Suprapubic skin (tissue), 4 donors: ENCODE data around the gene CHTF18. TPM values are rescaled to one million over a fixed set of nuclear protein-coding genes. Genes with fewer than 3 reads are reported as not detected.

Source experiments
- DNase-seq, 2 donors: peaks; one replicate each; pipeline ENCODE4 v3.0.0-alpha.2; 2019; ENCODE audit warnings: low spot score in 2 of 2
- H3K27ac ChIP-seq: fragments of 200-600 bp; sonication (generic); one replicate; pipeline ENCODE4 v1.5.1; 2019
- H3K27me3 ChIP-seq: fragments of 200-600 bp; sonication (generic); one replicate; pipeline ENCODE4 v1.5.1; 2019
- H3K36me3 ChIP-seq: fragments of 200-600 bp; sonication (generic); one replicate; pipeline ENCODE4 v1.5.1; 2019
- H3K4me1 ChIP-seq: fragments of 200-600 bp; sonication (generic); one replicate; pipeline ENCODE4 v1.5.1; 2019
- H3K4me3 ChIP-seq: fragments of 200-600 bp; sonication (generic); one replicate; pipeline ENCODE4 v1.5.1; 2019; ENCODE audit warnings: mild to moderate bottlenecking
- H3K9me3 ChIP-seq: fragments of 200-600 bp; sonication (generic); one replicate; pipeline ENCODE4 v1.5.1; 2019
- EP300 ChIP-seq: sonication (generic); formaldehyde crosslinking; IDR thresholded peaks from one replicate; pipeline ENCODE4 v1.6.1; 2017; ENCODE audit warnings: antibody characterized with exemption
- POLR2A ChIP-seq, 2 donors: fragments of 450-650 bp; IDR thresholded peaks; one replicate each; pipeline ENCODE4 v1.6.1; 2017; ENCODE audit warnings: antibody characterized with exemption in 2 of 2, mild to moderate bottlenecking in 2 of 2, moderate library complexity in 2 of 2
- POLR2AphosphoS5 ChIP-seq, 3 donors: sonication (generic); formaldehyde crosslinking; IDR thresholded peaks; one replicate each; pipeline ENCODE4 v1.6.1; 2017; ENCODE audit warnings: antibody characterized with exemption in 3 of 3
- WGBS: methylation state at CpG from one replicate; pipeline ENCODE4 v1.1.5; 2018; 5-methylcytosine and 5-hydroxymethylcytosine counted together
- total RNA-seq, 4 donors: library from RNA; depleted of rRNA; stranded (reverse); fragments of >200 nt; gene quantifications; one replicate each; pipeline ENCODE4 v1.1.0, GENCODE V29; 2016
- TF ChIP-seq, protein P1 (sequence below), 2 donors: fragments of 200-600 bp in 1 of 2; fragments of 450-650 bp in 1 of 2; sonication (generic) in 1 of 2; IDR thresholded peaks; one replicate each; pipeline ENCODE4 v1.5.1; 2016 to 2019; ENCODE audit warnings: antibody characterized with exemption in 2 of 2, mild to moderate bottlenecking in 1 of 2, moderate library complexity in 1 of 2

Gene CHTF18
- total RNA-seq, 4 donors from 2014 or later = 12.6 to 22.3 (median 17.3) TPM

DNA sequence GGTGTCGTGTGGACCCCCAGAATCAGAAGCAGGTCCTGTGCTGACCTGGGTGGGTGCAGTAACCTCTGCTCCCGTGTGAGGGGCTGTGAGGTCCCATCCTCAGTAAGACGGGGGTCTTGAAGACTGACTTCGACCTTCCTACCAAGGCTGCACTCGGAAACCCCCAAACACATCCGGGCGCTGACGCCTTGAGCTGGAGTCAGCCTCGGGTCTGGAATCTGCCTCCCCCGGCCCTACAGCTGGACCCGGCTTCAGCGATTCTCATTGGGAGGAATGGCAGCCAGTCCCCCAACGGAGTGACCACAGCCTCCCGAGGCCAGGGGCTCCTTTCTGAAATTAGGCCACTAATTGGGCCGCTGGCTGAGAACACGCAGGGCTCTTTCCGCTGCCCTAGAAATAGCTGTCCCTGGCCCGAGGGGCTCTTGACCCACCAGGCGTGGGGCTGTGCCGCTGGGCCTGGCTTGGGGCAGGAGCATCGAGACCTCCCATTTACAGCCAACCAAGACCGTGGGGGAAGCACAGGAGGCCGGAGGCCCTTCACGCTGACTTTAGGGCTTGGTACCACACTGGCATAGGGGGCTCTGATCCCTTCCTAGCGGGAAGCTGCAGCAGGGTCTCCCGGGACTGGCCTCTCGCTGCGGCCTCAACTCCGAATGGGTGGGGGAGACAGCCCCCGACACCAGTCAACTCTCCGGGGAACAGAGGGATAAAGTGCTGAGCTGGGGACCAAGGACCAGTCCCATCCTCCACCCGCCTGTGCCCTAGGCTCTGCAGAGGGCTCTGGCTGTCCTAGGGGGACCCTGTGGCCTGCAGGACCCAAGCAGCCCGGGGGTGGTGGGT lies 14.7 kb downstream of the CHTF18 start:
- H3K36me3 ChIP-seq = no peaks in the 10 kb centered on the region
- DNase-seq = no peak
- H3K27ac ChIP-seq = no peak overlapping the region
- H3K4me1 ChIP-seq = peaks cover 7% of the 10 kb centered on the region
- TF ChIP-seq POLR2AphosphoS5 (IDR thresholded peaks at IDR 0.05) = no peak
- TF ChIP-seq, protein P1, sequence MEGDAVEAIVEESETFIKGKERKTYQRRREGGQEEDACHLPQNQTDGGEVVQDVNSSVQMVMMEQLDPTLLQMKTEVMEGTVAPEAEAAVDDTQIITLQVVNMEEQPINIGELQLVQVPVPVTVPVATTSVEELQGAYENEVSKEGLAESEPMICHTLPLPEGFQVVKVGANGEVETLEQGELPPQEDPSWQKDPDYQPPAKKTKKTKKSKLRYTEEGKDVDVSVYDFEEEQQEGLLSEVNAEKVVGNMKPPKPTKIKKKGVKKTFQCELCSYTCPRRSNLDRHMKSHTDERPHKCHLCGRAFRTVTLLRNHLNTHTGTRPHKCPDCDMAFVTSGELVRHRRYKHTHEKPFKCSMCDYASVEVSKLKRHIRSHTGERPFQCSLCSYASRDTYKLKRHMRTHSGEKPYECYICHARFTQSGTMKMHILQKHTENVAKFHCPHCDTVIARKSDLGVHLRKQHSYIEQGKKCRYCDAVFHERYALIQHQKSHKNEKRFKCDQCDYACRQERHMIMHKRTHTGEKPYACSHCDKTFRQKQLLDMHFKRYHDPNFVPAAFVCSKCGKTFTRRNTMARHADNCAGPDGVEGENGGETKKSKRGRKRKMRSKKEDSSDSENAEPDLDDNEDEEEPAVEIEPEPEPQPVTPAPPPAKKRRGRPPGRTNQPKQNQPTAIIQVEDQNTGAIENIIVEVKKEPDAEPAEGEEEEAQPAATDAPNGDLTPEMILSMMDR (IDR thresholded peaks at IDR 0.05) = no peak
- no peak for TF ChIP-seq EP300
- TF ChIP-seq POLR2A (IDR thresholded peaks at IDR 0.05) = no peak
- WGBS = 75% methylated on average over 23 of the region's 33 CpGs
- H3K4me3 ChIP-seq = no peak overlapping the region
- H3K27me3 ChIP-seq = peaks cover 62% of the 10 kb centered on the region
- no peaks in the 10 kb centered on the region for H3K9me3 ChIP-seq

DNA sequence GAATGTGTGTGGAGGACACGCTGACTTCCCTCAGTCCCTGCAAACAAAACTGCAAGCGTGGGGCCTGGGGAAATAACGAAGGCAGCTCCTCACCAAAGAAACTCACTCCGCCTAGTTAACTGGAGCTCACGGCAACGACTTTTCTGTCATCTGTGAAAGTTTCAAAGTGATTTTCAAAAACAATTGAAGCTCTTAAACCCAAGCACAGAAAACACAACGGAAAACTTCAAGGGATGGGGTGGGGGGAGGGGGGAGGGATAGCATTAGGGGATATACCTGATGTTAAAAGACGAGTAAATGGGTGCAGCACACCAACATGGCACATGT lies 15.3 kb downstream of the CHTF18 start:
- H3K36me3 ChIP-seq = no peaks in the 10 kb centered on the region
- H3K9me3 ChIP-seq = no peaks in the 10 kb centered on the region
- peaks cover 56% of the 10 kb centered on the region for H3K27me3 ChIP-seq
- no peak overlapping the region for H3K27ac ChIP-seq
- DNase-seq = no peak
- no peak overlapping the region for H3K4me3 ChIP-seq
- peaks cover 7% of the 10 kb centered on the region for H3K4me1 ChIP-seq
- TF ChIP-seq EP300 (no peak), POLR2A (IDR thresholded peaks at IDR 0.05) (no peak), POLR2AphosphoS5 (IDR thresholded peaks at IDR 0.05) (no peak)
- TF ChIP-seq, protein P1 (IDR thresholded peaks at IDR 0.05) = no peak
- 45% methylated on average over 8 of the region's 8 CpGs for WGBS

DNA sequence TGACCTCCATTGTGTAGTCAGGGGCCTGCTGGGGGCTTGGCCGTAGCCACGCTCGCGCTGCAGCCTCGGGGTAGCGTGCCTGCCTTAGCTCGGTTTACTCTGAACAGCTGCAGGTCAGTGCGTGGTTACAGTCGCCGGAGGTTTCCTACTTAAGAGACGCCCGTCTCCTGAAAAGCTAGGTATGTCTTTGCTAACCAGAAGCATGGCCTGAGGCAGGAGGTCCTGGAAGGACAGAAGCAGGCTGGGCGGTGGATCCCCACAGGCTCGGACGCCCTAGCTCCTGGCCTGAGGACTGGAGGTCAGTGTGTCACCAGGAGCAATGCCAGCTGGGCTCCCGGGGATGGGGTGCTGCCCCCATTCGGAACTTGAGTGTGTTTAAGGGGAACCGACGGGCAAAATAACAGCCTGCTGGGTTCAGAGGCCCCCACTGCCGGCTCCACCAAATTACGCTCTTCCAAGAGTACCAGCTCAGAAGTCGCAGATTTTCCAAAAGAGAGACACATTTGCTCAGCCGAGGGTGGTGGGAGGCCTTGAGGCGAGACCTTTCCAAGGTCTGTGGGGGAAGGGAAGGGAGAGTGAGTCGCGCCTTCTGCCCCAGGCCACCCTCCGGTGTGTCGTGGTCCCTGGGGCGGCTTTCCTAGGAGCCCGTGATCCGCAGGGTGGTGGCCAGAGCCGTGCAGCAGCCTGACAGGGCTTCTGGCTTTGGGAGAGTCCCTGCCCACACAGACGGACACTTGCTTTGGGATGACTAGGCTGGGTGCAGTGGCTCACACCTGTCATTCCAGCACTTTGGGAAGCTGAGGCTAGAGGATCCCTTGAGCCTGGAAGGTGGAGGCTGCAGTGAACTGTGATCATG lies 16.0 kb downstream of the CHTF18 start:
- H3K4me1 ChIP-seq = peaks cover 7% of the 10 kb centered on the region
- 54% methylated on average over 28 of the region's 33 CpGs for WGBS
- no peak overlapping the region for H3K4me3 ChIP-seq
- TF ChIP-seq POLR2AphosphoS5 (IDR thresholded peaks at IDR 0.05) = no peak
- TF ChIP-seq, protein P1 (IDR thresholded peaks at IDR 0.05) = no peak
- TF ChIP-seq POLR2A (IDR thresholded peaks at IDR 0.05) = no peak
- TF ChIP-seq EP300 = no peak
- H3K27me3 ChIP-seq = peaks cover 49% of the 10 kb centered on the region
- H3K27ac ChIP-seq = no peak overlapping the region
- no peaks in the 10 kb centered on the region for H3K9me3 ChIP-seq
- no peaks in the 10 kb centered on the region for H3K36me3 ChIP-seq
- DNase-seq = no peak

DNA sequence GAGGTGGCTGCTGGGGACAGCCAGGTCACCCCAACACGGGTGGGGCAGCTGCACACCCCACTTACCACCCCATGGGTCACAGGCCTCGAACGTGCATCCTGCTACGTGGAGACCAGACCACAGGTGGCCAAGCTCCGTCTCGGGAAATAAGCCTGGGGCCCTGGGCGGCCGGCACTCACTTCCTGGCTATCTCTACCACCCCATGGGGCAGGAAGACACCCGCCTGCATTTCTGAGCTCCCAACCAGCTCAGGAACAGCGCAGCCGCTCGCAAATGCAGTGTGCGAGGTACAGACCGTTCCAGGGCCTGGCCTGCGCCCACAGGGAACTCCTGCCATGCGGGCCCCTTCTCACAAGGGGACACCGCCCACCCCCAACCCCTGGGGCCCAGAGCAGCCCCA lies 17.1 kb downstream of the CHTF18 start:
- peaks cover 38% of the 10 kb centered on the region for H3K27me3 ChIP-seq
- 76% methylated on average over 10 of the region's 17 CpGs for WGBS
- TF ChIP-seq POLR2A (IDR thresholded peaks at IDR 0.05) (no peak), POLR2AphosphoS5 (IDR thresholded peaks at IDR 0.05) (no peak), EP300 (no peak)
- TF ChIP-seq, protein P1 (IDR thresholded peaks at IDR 0.05) = no peak

More for the DNA sequence above, 17.1 kb downstream of the CHTF18 start:
- Histone ChIP-seq H3K36me3 (no peaks in the 10 kb centered on the region), H3K27ac (no peak overlapping the region), H3K9me3 (no peaks in the 10 kb centered on the region), H3K4me1 (peaks cover 2% of the 10 kb centered on the region), H3K4me3 (no peak overlapping the region)
- no peak for DNase-seq
